Activated T-helper 1 cell treated with Interleukin-2 at 50 U/mL for 16 hours (primary cell): Measurements from ENCODE around the gene GRIP2.

Experiments used
- DNase-seq: peaks from one replicate; pipeline ENCODE4 v3.0.0-alpha.2; 2020; ENCODE audit warnings: low read depth

GRIP2 gene

DNA sequence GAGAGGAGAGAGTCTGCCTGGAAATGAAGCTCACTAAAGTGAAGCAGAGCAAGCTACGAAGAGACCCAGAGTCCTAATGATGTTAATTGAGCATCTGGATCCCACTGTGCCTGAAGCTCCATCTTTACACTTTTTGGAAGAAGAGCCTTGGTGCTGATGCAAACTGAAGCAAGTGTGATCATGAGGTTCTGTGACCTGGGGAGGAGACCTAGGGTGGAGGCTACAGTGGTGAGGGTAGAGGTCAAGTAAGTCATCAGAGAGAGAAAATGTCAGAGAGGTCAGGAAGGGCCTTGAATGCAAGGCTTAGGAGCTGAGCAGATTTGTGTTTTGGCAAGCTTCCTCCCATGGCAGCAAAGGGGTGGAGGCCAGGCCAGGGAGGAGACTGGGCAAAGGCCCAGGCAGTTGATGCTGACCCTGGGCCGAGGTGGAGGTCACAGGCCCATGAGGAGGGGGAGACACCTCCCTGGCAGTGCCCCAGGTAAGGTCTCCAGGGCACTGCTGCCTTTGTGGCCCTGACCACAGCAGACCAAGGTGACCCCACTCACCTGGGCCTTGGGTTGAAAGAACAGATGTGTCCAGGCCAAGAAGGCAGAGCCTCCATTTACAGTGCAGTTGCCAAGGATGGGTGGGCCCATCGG is 1.6 kb downstream of the GRIP2 start:
- no peak for DNase-seq

DNA sequence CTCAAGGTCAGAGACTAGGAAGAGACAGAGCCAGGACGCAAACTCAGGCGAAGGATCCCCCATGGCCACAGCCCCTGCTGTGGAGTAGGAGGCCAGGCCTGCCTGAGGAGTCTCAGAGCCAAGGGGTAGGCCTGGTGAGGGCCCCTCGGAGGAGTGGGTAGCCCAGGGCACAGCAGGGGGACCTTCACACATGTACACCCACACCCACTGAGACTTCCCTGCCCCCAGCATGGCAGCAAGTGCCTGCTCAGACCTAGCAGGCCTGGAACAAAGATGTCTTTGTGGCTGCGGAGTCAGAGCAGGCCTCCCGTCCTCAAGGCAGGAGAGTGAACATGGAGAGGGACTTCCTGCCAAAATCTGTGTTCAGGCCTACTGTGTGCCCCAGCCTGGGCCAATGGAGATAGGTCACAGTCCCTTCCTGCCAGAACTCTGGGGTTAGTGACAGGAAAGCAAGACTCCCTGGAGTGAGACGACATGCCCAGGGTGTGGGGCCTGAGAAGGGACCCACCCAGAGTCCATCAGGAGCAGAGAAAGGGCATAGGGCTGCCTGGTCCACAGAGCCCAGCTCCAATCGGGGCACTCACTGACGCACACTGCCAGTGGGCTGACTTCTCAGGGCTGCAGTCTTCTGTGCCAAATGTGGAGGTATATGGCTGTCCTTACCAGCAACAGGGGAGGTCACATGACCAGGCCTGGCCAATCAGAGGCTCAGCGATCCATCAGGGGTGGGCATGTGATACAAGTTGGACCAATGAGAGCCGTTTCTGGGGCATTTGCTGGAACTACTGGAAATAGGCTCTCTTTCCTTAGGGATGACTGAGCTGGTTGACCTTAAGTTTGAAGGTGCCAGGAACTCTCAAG is 2.3 kb downstream of the GRIP2 start:
- DNase-seq, result no peak

DNA sequence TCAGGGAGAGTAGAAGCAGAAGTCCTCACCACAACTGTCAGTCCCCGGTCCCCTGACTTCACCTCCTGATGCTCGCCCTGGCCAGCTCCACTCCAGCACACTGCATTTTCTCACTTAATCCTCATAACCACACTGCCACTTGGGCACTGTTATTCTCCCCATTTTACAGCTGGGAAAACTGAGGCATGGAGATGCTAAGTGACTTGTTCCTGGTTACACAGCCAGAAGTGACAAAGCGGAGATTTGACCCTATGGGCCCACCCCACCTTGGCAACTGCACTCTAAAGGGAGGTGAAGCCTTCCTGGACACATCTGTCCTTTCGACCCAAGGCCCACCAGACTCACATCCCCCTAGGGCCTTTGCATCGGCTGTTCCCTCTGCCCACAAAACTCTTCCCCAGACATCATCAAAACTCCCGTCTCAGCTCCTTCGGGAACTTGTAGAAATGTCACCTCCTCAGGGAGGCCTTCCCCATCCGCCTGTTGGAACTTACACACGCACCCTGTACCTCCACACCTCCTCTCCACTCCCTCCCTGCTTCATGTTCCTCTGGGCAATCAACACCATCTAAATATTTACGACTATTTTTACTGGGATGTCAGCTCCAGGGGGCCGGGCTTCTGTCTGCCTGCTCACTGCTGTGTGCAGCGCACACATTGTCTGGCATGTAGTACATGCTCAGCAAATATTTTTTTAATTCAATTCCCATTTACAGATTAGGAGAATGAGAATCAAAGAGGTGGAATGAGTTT is 3.1 kb downstream of the GRIP2 start:
- DNase-seq, result no peak

DNA sequence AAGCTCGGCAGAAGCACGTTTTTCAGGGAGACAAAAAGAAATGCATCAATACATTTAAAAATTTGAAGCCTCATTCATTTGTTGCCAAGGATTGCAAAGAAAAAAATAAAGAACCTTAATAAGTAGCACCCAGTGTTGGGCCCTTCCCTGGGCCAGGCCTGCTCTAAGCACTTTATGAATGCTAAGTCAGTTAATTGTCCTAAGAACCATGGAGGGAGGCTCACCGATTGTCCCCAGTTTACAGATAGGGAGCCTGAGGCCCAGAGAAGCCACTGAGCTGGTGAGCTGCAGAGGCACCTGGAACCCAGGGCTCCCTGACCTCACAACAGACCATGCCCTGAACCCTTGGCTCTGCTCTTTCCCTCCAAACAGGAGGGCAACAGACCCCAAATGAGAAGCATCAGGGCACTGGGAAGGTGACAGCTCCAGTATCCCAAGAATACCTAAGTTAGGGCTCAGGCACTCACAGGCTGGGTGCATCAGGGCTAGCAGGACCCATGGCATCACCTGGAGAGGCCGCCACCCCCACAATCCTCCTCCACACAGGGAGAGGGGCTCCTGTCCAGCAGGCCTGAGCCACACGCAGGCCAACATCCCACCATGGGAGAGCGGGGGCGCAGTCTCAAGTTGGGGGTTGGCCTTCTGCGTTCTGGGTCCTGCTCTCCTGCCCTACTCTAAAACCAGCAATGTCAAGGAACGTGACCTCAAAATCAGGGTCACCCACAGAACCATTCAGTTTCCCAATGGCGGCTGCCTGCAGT is 3.9 kb downstream of the GRIP2 start:
- no peak for DNase-seq

DNA sequence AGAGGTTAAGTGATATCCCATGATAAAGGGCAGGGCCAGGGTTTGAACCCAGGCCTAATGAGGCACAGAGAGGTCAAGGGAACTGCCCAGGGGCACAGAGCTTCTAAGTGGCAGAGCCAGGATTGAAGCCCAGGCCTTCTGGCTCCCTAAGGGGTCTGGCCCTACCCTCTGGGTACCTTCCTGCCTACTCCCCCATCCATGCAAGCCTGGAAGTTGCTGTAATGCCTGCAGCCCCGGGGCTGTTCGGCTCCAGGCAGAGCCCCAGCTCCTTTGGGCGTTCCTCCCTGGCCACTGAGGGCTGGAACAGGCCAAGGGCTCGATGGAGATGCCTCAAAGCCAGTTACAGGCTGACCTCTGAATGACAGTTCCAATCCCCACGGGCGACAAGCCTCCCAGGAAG is 4.5 kb downstream of the GRIP2 start:
- DNase-seq, result no peak

DNA sequence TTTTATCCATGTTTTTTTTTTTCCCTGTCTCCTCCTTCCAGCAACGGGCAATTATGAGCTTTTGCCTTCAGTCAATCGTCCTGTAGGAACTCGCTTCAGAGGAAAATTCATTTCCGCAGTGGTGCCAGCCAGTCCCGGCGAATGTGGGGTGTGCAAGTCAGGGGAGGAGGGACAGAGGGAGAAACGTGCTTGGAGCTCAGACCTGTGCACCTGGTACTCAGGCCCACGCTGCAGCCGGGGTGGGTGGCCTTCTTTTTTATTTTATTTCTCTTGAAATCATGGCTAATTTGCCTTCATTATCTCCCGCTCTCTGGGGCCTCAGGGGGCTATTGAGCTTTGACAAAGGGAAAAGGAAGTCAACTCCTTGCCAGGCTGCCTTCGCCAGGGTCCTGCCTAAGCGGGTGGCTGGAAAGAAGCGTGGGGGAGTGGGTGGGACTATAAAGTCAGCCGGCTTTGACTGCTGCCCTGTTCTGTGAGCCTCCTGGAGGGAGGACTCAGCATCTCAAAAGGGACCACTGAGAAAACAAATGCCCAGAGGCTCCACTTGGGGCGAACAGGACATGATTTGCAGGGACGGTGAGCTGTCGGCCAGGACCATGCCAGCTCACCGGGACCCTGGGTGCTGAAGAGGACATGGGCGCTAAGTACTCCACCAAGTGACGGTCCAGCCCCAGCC is 5.5 kb downstream of the GRIP2 start:
- DNase-seq, result no peak

DNA sequence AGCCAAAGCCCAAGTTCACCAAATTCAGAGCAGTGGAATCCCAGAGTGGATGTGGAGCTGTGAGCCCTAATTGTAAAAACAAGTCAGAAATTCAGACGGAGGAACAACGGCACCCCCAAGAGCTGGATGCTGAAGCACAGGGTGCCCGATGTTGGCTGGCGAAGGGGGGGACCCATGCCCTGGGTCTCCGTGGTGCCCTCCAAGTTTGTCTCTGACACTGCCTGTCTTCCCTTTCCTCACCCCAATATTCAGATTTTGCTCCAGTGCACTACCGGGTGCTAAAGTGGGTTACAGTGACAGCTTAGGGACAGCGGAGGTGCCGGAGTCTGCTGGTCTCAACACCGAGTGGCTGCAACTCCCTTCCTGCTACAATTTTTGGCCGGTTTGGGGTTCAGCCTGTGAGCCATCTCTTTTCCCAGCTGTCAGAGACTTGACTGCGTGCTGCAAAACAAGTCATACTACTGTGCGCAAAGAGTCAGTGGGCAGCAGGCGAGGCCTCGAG is 6.6 kb downstream of the GRIP2 start:
- no peak for DNase-seq

DNA sequence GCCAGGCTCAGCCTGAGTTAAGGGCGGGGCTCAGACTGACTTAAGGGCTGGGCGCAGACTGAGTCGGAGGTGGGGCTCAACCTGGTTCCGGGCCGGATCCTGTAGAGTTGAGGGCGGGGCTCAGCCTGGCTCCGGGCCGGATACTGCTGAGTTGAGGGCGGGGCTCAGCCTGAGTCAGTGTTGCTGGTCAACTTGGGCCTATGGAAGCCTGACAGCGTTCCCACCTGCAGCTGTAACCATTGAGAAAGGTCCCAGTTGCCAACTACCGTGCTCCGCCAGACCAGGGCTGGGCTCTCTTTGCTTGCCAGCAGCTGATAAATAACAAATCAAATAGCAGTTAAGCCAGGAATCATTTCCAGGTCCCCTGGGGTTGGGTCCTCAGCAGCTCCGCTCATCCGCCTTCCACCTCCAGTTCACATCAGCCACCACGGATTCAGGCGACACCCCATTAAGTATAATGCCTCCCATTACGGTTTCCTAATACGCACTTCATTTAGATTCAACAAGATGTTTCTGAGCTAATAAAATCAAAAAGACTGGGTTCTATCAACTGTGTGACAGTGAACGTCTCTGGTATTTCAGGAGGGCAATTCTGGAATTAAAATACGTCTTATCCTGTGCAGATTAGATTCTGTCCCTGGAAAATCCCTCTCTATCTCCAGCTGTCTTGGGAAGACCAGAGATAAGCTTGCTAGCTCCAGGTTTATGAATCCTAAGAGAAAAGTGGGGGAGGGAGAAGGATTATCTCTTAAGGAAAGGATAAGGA is 7.3 kb downstream of the GRIP2 start:
- DNase-seq, result no peak

DNA sequence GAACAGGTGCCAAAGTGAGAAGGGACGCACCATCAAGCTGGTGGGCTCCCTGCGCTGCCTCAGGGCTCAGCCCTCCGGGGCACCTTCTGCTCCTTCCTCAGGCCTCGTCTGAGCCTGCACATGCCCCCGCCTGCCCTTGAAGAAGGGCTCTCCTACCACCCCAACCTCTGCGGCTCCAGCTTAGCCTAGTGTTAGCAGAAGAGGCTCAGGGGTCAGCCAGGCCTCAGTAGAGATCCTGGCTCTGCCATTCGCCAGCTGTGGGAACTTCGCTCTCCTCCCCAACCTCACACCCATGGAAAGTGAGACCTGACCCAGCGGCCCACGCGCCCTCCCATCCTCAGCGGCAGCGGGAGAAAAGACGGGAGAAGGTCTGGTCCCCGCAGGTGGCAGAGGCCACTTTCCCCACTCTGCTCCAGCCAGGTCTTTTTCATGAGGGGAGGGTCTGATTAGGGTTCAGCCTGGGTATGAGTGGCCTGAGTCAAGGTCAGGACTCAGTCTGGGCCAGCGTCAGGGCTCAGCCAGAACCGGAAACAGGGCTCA is 8.2 kb downstream of the GRIP2 start:
- no peak for DNase-seq

DNA sequence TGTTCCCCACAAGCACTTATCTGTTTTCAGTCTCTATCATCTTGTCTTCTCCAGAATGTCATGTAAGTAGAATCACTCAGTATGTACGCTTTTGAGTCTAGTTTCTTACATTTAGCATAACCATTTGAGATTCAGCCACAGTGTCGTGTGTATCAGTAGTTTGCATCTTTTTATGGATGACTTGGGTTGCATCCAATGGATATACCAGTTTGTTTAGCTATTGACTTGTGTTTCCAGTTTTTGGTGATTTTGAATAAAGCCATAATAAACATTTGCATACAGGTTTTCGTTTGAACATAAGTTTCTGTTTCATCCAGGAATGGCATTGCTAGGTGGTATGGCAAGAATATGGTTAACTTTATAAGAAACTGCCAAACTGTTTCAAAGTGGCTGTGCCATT is 12.1 kb downstream of the GRIP2 start:
- no peak for DNase-seq

DNA sequence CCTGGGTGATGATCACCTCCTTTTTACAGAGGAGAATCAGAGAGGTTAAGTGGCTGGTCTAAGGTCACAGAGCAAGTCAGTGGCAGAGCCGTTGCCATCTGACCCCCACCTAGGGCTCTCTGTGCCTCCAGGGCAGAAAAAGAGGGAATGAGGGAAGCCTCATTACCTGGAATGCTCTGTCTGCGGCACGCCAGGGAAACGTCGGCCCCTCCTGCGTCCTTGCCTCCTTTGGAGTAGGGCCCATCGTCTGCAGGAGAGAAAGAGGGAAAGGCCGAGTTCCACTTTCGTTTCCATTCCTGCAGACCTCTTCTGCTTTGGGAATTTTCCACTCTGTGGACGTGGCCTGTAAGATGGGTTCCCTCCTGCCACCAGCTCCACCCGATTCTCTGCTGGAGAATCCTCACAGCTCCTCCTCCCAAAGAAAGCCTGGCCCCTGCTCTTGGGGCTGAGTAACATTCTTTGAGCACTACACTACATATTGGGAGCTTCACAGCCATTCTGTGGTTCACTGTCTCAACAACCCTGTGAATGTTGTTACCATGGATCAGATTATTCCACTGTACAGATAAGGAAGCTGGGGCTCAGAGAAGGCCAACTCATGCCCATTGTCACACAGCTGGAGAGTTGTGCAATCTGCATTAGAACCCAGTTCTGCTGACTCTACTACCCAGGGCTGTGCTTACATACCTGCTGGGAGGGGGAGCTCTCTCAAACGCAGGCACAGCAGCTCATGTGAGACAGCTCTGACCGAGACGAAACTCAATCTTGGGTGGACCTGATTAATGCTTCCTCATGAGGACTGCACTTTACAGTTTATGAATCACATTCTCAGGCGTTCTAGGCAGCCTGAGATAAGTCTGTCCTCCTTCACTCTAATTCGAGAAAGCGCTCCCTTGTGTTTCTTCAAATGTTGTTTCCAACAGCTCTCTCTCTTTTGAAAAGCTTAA is 14.2 kb downstream of the GRIP2 start:
- no peak for DNase-seq

DNA sequence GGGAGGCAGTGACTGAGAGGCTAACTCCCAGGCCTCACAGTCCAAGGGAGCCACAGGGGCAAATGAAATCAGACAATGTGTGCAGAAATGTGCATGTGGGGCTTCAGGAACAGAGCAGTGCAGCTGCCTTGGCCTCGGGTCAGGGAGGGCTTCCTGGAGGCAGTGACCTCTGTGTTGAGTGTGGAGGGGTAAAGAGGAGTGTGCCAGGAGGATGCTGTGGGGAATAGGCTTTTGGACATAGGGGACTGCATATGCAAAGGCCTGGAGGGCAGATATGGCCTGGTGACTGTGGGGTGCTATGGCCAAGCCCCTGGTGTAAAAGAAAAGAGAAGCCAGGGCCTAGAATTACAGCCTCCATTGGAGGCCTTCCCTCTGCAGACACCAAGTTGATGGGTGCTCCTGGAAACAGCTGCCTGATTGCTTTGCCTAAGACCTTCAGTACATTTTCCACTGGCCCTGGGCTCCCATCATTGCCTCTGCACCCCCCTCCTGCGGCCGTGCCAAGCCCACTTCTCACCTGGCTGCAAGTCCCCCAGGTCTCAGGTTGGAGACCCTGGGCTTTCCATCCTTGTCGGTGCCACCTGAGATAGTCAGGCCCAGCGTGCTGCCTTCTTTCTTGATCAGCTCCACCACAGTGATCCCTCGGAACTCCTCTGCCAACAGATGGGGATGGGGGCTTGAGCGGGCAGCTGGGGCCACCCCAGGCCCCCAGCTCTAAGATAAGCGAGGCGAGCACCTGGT is 15.1 kb downstream of the GRIP2 start:
- DNase-seq, result no peak

DNA sequence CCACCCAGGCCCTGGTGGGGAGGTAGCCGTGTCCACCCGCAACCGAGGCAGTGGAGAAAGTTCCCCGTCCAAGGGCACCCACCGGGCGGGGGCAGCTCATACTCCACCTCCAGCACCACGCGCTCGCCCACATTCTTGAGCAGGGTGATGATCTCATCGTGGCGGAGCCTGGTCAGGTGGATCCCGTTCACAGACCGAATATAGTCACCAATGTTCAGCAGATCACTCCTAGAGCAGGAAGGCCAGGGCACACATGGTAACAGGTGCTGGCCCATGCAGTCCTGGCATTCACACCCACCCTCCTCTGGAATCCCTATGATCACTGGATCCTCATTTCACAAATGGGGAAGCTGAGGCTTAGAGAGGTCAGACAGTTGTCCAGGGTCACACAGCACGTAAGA is 15.8 kb downstream of the GRIP2 start:
- no peak for DNase-seq

DNA sequence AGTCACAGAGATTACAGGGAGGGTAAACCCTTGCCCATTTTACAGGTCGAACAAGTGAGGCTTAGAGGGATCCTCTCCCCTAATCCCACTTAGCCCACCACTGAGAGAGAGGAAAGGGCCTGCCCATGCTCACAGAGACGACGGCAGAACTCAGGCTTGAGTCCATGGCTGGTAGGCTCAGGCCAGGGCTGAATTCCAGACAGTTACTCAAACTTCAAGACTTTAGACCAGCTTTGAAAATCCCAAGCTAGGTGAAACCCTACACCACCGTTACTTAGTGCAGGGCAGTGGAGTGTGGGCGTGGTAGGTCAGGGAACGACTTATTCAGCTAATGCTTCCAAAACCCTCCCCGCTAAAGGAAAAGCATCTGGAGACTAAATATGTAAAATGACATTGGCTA is 16.4 kb downstream of the GRIP2 start:
- no peak for DNase-seq

DNA sequence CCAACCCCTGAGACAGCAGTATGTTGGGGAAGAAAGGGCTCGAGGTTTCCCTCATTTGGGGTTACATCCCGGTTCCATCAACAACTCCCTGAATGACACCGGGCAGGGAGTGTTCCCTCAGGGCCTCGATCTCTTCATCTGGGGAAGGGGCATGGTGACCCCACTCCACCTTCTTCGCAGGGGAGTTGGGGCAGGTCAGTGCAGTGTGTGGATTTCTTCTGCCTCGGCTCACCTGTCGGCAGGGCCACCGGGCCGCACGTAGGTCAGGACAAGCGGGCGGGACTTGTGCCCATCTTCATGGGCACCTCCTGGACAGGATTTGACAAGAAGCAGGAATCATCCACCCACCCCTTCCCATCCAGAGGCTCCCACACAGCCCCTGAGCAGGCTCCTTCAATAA is 17.4 kb downstream of the GRIP2 start:
- DNase-seq, result no peak

DNA sequence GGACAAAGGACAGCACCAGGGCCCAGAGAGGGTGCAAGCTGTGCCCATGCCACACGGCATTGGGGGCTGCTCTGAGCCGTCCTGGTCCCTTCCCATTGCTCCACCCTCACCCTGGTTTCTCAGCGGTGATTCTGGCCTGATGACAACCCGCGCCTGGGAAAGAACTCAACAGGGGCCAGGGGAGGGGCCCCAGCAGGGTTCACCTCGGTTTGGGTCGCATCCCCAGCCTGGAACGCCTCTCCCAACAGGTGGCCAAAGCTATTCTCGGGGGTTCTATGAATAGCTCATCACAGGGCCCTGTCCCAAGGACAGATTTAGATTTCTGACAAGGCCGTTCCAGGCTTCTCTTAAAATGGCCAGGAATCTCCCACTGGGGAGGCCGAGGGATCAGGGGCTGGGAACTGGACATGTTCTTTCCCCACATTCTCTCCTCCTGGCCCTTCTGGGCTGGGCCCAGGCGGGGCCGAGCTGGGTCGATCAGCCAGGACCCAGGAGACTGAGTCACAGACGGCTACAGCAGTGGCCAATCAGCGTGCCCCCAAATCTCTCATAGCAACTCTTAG is 17.9 kb downstream of the GRIP2 start:
- no peak for DNase-seq

DNA sequence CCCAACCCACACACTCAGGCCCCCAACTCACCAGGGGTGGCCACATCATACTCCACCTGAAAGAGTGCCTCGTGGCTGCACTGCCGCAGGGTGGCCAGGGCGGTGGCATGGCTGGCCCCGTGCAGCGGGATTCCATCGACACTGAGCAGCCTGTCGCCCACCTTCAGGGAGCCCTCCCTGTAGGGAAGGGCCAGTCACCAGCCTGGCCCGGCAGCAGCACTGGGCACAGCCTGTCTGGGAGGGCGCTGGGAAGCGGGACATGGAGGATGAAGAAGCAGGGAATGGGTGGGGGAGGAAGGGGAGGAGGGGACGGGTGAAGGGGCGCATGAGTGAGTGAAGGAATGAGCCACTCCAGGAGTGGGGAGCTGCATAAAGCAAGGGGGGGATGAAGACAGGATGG is 18.5 kb downstream of the GRIP2 start:
- no peak for DNase-seq

DNA sequence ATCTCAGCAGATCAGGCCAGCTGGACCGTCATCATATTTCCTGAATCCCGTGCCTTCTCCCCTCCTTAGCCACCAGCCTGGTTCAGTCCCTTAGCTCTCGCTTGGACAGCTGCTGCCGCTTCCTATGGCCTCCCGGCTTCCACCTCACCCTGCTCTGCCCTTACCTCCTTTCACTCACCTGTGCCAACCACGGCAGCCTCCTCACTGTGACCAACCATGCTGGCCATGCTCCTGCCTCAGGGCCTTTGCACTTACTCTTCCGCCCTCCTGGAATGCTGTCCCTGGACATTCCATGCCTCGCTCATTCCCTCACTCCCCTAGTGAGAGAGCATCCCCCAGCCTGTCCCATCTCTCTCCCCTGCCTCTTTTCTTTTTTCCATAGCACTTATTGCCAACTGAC is 19.2 kb downstream of the GRIP2 start:
- no peak for DNase-seq
